ENCODE data around the gene GABRG3.

GABRG3 gene

DNA sequence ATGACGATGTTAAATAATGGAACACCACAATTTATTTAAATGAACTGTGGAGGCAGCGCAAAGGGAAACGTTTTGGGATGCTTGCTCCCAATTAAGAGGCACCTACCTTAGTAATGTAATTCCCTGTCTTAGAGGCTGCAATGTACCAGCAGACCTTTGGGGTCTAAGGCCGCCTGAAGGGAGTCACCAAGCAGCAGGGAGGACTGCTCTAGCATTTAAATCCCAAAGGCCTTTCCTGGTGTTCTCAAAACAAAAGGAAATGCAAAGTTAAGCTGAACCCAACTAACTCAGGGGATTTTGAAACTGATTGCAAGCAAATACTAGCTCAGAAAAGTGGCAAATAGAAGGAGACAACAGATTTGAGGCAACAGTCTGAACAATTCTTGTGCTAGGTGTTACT is 510.8 kb downstream of the GABRG3 start:
- DNase-seq: no peak

- DNase-seq: no peak
Measured at GRCh38 chr15:27482287-27482686, 511.3 kb downstream of the GABRG3 start.

GRCh38 chr15:27483124-27483523 is 512.1 kb downstream of the GABRG3 start:
- DNase-seq: no peak

GRCh38 chr15:27485265-27485664 is 514.3 kb downstream of the GABRG3 start:
- DNase-seq: no peak

GRCh38 chr15:27486051-27486450 is 515.1 kb downstream of the GABRG3 start:
- DNase-seq: no peak

- no peak for DNase-seq
Measured at GRCh38 chr15:27486683-27487647, 516.0 kb downstream of the GABRG3 start.

DNA sequence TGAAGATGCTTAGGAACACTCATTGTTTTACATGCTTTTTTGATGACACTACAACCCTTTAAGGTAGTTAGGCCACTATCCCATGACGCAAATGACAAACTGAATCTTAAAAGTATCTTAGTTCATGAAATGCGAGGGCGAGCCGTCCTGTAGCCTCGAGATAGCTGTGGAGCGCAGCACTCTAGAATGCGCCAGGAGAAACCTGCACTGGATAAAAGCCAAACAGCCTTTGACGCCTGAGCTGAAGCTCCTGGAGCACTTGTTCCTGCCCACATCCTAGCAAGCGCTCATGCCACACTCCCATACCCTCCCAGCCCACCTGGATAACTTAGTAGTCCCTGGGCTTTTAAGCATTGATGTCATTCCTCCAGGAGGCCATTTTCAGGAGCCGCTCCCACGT is 516.9 kb downstream of the GABRG3 start:
- DNase-seq: no peak

GRCh38 chr15:27490867-27491595 is 520.0 kb downstream of the GABRG3 start:
- no peak for DNase-seq

- no peak for DNase-seq
Measured at GRCh38 chr15:27491666-27492621, 521.0 kb downstream of the GABRG3 start.

GRCh38 chr15:27495963-27496459 is 525.0 kb downstream of the GABRG3 start:
- no peak for DNase-seq

- no peak for DNase-seq
Measured at GRCh38 chr15:27498700-27499099, 527.7 kb downstream of the GABRG3 start.

DNA sequence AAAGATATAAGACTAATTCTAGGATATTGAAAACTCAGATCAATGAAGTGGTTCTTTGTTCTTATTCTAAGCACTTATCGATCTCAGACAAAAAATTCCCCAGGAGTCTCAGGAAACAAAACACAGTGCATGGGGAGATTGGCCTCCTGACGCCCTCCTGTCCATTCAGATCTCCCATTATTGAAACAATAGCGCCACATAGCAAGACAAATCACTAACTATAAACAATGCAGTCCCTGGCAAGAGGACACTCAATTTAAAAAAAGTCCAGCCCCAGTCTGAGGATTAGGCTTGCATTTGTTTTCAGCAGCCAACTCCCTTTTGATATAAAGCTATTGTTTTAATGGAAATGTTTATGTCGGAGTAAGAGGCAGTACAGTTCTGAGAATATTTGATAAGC is 528.2 kb downstream of the GABRG3 start:
- DNase-seq: no peak

GRCh38 chr15:27499719-27500118 is 528.7 kb downstream of the GABRG3 start:
- DNase-seq: no peak

DNA sequence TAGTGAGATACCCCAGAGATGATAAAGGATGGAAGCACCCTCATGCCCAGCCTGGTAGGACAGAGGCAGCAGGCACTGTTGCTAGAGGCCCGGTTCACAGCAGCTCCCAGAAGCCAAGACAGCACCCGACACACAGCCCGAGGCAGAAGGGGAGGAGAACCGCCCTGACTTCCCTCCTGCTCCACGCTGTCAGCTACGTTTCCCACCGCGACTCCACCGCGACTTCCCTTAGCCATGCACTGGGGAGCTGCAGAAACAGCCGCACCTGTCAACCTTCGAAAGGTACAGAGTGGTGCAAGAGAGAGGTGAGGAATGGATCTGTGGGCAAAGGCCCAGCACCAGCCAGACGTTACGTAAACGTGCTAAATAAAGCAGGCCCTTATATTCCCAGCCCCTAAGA is 529.2 kb downstream of the GABRG3 start:
- no peak for DNase-seq

GRCh38 chr15:27506752-27507151 is 535.8 kb downstream of the GABRG3 start:
- DNase-seq: no peak

GRCh38 chr15:27509014-27509413 is 538.0 kb downstream of the GABRG3 start:
- no peak for DNase-seq

DNA sequence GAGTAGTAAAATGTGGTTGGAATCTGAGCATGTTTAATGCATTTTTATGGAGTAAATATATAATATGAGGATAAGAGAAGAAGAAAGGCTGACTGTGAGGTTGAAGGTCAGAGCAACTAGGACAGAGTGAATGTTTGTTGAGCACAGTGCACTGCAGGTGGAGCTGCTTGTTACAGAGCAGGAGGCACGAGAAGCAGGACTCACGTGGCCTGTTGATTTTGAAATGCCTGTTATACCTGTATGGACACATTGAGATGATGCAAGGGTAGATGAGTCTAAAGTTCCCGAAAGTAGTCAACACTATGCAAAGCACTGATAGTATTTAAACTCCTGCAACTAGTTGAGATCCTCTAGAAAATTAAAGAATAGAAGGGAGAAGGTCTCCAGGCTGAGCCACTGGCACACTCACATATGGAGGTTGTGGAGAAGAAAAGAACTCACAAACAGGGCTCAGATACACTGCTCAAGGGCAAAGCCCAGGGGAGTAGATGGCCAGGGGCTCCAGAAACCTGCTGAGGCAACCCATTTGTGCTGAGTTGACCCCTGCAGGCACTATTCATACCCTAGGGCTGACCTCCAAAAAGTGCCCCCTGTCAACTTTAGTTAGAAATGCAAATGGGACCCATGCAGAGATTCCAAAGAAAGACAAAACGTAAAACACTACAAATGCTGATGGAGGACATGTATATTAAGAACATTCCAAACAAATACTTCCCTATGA is 541.5 kb downstream of the GABRG3 start:
- no peak for DNase-seq

GRCh38 chr15:27514526-27514925 is 543.5 kb downstream of the GABRG3 start:
- DNase-seq: no peak

DNA sequence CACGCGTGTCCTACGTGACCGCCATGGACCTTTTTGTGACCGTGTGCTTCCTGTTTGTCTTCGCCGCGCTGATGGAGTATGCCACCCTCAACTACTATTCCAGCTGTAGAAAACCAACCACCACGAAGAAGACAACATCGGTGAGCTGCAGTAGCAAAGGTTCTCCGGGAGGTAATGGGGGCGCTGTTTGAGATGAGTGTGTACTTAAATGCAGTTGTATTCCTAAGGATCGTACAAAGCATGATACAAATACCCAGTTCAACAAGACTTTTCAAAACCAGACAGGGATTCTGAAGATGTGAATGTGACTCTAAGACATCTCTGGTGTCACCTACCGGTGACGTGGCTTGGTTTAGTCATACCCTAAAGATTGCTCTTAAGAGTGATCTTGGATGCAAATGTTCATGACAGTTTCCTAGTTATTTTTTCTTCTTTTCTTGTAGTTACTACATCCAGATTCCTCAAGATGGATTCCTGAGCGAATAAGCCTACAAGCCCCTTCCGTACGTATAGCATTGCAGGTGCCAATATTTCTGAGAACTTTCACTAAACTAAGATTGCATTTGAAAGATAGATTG is 556.6 kb downstream of the GABRG3 start:
- DNase-seq: no peak

GRCh38 chr15:27529399-27529798 is 558.4 kb downstream of the GABRG3 start:
- DNase-seq: no peak

GRCh38 chr15:27530994-27531393 is 560.0 kb downstream of the GABRG3 start:
- no peak for DNase-seq

DNA sequence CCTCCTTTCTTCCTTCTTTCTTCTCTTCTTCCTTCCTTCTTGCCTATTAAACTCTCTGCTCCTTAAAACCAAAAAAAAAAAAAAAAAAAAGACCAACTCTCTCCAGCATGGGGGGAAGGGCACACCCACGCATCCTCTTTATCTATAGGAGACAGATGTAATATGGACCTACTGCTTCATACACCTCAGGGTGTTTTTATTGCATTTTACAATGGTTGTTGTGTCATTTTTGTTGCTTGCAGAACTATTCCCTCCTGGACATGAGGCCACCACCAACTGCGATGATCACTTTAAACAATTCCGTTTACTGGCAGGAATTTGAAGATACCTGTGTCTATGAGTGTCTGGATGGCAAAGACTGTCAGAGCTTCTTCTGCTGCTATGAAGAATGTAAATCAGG is 561.4 kb downstream of the GABRG3 start:
- no peak for DNase-seq

Data from Kasumi-1 (cell line).